ENCODE measurements around the gene PRR13.

Gene PRR13

DNA sequence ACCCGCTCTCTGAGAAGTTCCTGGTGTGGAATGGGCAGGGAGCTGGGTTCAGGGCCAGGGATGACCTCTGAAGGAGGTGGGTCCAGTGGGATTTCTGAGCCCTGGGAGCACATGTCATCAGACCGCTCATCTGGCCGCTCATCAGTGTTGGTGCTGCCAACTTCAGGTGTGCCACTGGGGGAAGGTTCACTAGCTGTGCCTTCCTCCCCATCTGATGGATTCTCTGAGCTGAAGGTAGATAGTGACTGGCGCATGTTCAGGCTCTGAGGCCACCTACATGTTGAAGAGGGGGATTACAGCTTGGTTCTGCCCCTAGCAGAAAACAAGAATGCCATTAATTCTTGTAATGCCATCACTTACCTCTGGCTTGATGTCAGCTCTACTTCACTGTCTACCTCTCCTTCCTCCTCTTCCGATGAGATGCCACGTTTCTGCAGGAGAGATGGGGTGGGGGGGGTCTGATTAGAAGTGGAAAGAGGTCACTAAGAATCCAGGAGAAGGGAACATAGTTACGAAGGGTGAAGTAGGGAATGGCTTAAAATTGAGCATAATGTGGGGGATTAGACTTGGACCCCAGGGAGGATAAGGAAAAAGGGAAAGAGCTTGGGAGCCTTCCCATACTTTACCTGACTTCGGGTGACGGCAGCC is 40.5 kb downstream of the PRR13 start:
- TF ChIP-seq CTCF (IDR thresholded peaks at IDR 0.05; ENCODE audit: insufficient read depth, low read length, missing control alignments), result peak; percentile 12
- DNase-seq (ENCODE audit: low read depth, low spot score), result no peak
- H3K4me3 ChIP-seq (ENCODE audit: low read depth, low read length), result no peak overlapping the region
- CTCF ChIA-PET, result interaction anchor here (0.7 to 11.2 kb wide), 11 partner anchors 8 to 161 kb away, joined by 3 to 99 read pairs (median 4); partner anchors contain the start of genes AAAS and NPFF
- POLR2A ChIA-PET, result interaction anchor here (1.2 to 3.6 kb wide), 6 partner anchors 10 to 24 kb away, joined by 3 to 17 read pairs (median 5); partner anchors contain the start of gene TARBP2

- no peak overlapping the region for H3K4me3 ChIP-seq (ENCODE audit: low read depth, low read length)
- TF ChIP-seq CTCF (IDR thresholded peaks at IDR 0.05; ENCODE audit: insufficient read depth, low read length, missing control alignments), result no peak
- POLR2A ChIA-PET, result interaction anchor here (1.2 to 3.6 kb wide), 6 partner anchors 9 to 24 kb away, joined by 3 to 17 read pairs (median 5); partner anchors contain the start of genes MAP3K12 and TARBP2
- CTCF ChIA-PET, result interaction anchor here (0.9 to 11.2 kb wide), 7 partner anchors 9 to 162 kb away, joined by 3 to 99 read pairs (median 3); partner anchors contain the start of genes AAAS and NPFF
- DNase-seq (ENCODE audit: low read depth, low spot score), result no peak
These were observed 41.2 kb downstream of the PRR13 start for GRCh38 chr12:53482626-53483168.

DNA sequence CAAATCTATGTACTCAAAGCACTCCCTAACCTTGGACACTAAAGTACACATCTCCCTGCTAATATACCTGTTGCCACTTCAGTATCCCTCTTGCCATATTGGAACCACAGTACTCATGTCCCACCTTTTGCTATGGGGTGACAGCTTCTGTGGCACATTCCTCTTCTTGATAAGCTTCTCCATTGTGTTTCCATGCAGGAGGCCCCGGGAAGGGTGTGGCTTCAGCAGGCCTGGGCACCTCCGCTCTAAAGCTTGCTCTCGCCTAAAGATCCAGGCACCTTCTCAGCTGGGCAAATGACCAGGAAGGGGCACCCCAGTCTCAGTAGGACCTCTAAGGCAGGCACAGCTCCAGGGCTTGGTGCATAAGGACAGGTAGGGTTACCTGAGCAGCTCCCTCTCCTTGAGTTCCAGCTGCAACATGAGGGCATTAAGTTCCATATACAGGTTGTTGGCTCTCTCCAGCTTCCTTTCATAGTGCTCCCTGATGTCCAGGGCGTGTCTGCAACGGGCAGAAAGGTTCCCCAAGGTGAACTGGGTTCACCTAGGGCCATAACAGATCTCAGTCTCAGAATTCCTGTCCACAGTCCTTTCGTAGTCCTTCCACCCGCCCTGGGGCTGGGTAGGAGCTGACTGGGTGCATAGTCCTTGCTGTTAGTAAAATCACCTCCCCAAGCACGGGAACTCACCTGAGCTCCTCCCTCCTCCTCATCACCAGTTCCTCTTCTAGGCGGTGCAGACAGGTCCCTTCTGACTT is 41.9 kb downstream of the PRR13 start:
- ChIA-PET POLR2A (interaction anchor here (1.2 to 3.6 kb wide), 3 partner anchors 8 to 16 kb away, joined by 3 to 17 read pairs (median 4); partner anchors contain the start of gene MAP3K12), CTCF (interaction anchor here (1.5 to 3.6 kb wide), 2 partner anchors 9 to 19 kb away, joined by 3 to 19 read pairs; no protein-coding TSS in a partner anchor)
- no peak for TF ChIP-seq CTCF (IDR thresholded peaks at IDR 0.05; ENCODE audit: insufficient read depth, low read length, missing control alignments)
- DNase-seq (ENCODE audit: low read depth, low spot score), result no peak
- no peak overlapping the region for H3K4me3 ChIP-seq (ENCODE audit: low read depth, low read length)

GRCh38 chr12:53483979-53484377 is 42.4 kb downstream of the PRR13 start:
- no peak overlapping the region for H3K4me3 ChIP-seq (ENCODE audit: low read depth, low read length)
- POLR2A ChIA-PET, result interaction anchor here (1.2 to 3.6 kb wide), 2 partner anchors 8 to 16 kb away, joined by 4 to 17 read pairs; partner anchors contain the start of gene MAP3K12
- no peak for TF ChIP-seq CTCF (IDR thresholded peaks at IDR 0.05; ENCODE audit: insufficient read depth, low read length, missing control alignments)
- CTCF ChIA-PET, result interaction anchor here (3.6 kb wide), 1 partner anchor 9 kb away, joined by 19 read pairs; no protein-coding TSS in a partner anchor
- no peak for DNase-seq (ENCODE audit: low read depth, low spot score)

GRCh38 chr12:53484686-53485575 is 43.4 kb downstream of the PRR13 start:
- no peak for DNase-seq (ENCODE audit: low read depth, low spot score)
- POLR2A ChIA-PET, result interaction anchor here (0.9 kb wide), 1 partner anchor 11 kb away, joined by 3 read pairs; no protein-coding TSS in a partner anchor
- no peak for TF ChIP-seq CTCF (IDR thresholded peaks at IDR 0.05; ENCODE audit: insufficient read depth, low read length, missing control alignments)
- no peak overlapping the region for H3K4me3 ChIP-seq (ENCODE audit: low read depth, low read length)
- CTCF ChIA-PET, result interaction anchor here (1.1 kb wide), 1 partner anchor 163 kb away, joined by 3 read pairs; the partner anchor contains the start of gene AAAS
